ENCODE results near the gene ADRM1.

- no peak for TF ChIP-seq POLR2A (IDR thresholded peaks at IDR 0.05; ENCODE audit: low read depth, low read length)
- TF ChIP-seq TAF1 (IDR thresholded peaks at IDR 0.05; ENCODE audit: low read depth, low read length): no peak
- TF ChIP-seq POLR2AphosphoS5 (IDR thresholded peaks at IDR 0.05; ENCODE audit: low read depth, low read length): no peak
- TF ChIP-seq SPI1 (IDR thresholded peaks at IDR 0.05; ENCODE audit: low read depth, low read length): no peak
- TF ChIP-seq PAX5 (IDR thresholded peaks at IDR 0.05; ENCODE audit: insufficient read depth, low read length, severe bottlenecking): no peak
- TF ChIP-seq POU2F2 (IDR thresholded peaks at IDR 0.05; ENCODE audit: low read depth, low read length): no peak
Observed at GRCh38 chr20:62356589-62357186, 53.9 kb downstream of the ADRM1 start.
